Stimulated activated CD8-positive, alpha-beta memory T cell treated with anti-CD3 and anti-CD28 coated beads, Interleukin-4, amount 100 ng/mL, for 4 hours (primary cell): ENCODE data around the gene GLMP.
A peak's percentile ranks its signal among the peaks of the same experiment; 100 is the strongest.

Experiments used
- DNase-seq, 2 donors: peaks; one replicate each; pipeline ENCODE4 v3.0.0-alpha.2; 2020; ENCODE audit warnings: low read depth in 2 of 2, low spot score in 1 of 2

The GLMP gene

GRCh38 chr1:156289857-156290256, 5.6 kb downstream of the GLMP start:
- no peak for DNase-seq

DNA sequence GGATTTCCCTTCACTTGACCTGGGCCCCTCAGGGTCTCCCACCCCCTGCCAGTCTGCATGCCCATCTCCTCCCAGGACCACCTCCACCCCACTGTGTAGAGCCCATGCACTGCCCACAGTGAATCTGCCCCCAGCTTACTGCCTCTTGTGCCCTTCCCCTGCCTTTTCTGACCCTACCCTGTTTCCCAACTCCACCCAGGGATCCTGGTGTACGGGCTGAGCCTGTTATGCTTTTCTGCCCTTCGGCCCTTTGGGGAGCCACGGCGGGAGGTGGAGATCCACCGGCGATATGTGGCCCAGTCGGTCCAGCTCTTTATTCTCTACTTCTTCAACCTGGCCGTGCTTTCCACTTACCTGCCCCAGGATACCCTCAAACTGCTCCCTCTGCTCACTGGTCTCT, 9.4 kb downstream of the GLMP start:
- no peak for DNase-seq

- no peak for DNase-seq
These were observed 10.0 kb downstream of the GLMP start for GRCh38 chr1:156285437-156285836.

- no peak for DNase-seq
These were observed 10.7 kb downstream of the GLMP start for GRCh38 chr1:156284757-156285156.

DNA sequence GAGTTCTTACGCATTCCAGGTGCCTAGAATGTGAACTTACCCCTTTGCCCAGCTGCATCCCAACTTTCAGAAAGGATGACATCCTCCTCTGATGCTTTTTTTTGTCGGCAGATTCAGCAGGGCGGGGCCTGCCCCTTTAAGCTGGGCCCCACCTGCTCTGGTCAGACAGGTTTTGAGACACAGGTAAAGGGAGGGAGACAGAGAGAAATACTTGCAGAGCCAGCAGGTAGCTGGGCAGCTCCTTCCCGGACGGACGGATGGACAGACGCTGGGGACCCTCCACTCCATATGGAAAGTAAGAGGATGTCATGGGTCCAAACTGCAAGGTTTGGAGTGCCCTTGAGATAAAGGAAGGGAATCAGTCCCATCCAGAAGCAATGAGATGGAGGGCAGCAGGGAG, 11.4 kb downstream of the GLMP start, which contains the start of gene TMEM79:
TSS of gene TMEM79 (plus strand) at position 214 of the 400 bp plus-strand sequence. CDS start 902 bp downstream, outside the sequence.
- DNase-seq: no peak

DNA sequence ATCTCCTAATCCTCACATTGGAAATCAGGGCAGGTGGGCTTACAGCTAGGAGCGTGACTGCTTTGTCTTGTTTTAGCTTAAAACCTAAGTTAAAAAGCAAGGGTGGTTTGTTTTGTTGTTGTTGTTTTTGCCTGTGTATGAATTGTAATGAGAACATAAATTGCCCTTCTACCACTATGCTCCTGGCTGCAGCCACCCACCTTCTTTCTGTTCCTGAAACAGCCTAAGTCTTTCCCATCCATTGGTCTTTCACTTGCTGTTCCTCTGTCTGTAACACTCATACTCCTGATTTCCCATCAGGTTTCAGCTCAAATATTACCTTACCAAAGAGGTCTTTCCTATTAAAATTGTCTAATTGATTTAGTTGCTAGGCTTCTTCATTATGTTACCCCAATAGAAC, 12.0 kb downstream of the GLMP start:
- no peak for DNase-seq

DNA sequence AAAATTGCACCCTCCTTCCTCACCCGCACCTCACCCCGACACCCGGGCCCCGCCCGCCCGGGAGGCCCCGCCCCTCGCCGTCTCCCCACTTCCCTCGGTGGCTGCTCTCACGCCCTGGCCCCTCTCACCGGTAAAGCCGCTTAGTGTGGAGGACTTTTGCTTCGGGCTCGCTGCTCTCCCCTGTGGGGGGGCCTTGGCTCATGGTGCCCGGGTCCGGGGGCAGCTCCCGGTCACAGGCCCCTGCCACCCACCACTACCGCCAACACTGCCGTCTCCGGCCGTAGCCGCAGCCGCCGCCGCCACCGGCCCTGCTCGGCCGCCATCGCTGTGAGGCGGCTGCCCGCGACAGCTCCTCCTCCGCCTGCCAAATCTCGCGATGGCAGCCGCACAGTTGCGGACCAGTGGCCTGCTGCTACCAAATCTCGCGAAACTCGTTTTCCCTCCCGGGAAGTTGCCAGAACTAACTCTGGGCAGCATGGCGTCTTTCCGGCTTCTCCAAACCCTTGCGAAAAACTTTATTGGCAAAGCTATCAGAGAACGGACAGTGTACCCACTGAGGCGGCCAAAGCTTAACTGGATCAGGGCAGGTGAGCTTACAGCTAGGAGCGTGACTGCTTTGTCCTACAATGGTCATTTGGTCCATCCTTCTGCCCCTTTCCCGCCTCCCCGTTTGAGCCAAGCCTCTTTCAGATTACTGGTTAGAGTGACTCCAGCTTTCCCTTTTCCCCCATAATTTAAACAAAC, 12.8 kb downstream of the GLMP start, which contains the start of gene SMG5:
TSS of gene SMG5 (minus strand) at position 347 of the 744 bp plus-strand sequence. CDS start at position 202, 145 bp downstream.
- peak; percentile 81 to 88 for DNase-seq

DNA sequence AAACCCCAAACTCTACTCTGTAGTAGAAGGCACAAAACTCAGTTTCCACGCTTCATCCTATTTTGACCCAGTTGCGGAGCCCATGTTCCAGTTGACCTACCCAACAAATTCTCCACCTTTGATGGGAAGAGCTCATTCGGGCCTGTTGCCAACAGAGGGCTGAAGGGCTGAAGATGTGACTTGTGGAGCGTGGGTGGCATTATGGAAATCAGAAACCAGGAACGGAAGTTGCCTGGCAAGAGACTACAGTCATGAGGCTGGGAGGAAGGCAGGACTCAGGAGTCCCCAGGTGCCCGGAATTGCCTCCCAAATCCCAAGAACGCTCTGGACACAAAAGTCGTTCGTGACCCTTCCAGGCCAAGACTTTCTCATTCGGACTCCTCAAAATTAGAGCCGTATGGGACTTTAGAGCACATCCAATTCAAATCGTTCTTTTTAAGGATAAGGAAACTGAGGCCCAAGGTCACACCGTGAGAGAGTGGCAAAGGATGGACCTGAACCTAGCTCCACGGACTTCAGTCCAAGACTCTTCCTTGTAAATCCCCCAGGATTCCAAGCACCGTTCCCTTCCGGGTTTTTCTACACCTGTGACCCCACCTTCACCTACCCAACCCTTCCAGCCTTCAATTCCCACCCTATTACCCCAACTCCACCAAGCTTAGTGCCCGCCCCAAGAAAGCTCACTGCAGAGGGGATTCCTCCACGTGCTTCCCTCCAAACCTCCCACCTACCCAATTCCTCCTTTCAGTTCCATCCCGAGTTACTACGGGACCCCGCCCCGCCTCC, 13.6 kb downstream of the GLMP start:
- DNase-seq: peak in 1 of 2 donors; percentile 4

- DNase-seq: peak in 1 of 2 donors; percentile 24
These were observed 14.2 kb downstream of the GLMP start for GRCh38 chr1:156281281-156281680.

GRCh38 chr1:156279837-156280236, 15.6 kb downstream of the GLMP start:
- DNase-seq: no peak

- DNase-seq: no peak
These were observed 18.5 kb downstream of the GLMP start for GRCh38 chr1:156276966-156277381.

- DNase-seq: no peak
These were observed 18.9 kb downstream of the GLMP start for GRCh38 chr1:156276532-156276931.

- DNase-seq: no peak
These were observed 25.2 kb downstream of the GLMP start for GRCh38 chr1:156270314-156270713.

DNA sequence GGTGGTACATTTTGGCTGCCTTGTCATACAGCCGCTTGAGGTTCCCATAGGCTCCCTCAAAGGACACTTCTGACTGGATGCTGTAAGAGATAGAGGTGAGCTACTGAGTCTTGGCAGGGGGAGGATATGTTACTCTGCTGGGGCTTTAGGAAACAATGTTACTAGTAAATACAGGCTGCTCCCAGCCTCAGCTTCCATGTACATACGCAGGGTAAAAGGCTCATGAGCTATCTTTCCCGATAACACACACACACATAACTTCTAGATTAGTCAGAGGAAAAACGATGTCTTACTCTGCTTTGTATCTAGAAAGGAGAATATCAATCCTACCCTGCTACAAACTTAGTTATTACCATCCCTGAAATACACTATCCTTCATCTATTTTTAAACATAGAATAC, 27.1 kb downstream of the GLMP start:
- no peak for DNase-seq

GRCh38 chr1:156266051-156266450, 29.4 kb downstream of the GLMP start:
- no peak for DNase-seq

GRCh38 chr1:156263288-156263655, 32.2 kb downstream of the GLMP start:
- DNase-seq: no peak

DNA sequence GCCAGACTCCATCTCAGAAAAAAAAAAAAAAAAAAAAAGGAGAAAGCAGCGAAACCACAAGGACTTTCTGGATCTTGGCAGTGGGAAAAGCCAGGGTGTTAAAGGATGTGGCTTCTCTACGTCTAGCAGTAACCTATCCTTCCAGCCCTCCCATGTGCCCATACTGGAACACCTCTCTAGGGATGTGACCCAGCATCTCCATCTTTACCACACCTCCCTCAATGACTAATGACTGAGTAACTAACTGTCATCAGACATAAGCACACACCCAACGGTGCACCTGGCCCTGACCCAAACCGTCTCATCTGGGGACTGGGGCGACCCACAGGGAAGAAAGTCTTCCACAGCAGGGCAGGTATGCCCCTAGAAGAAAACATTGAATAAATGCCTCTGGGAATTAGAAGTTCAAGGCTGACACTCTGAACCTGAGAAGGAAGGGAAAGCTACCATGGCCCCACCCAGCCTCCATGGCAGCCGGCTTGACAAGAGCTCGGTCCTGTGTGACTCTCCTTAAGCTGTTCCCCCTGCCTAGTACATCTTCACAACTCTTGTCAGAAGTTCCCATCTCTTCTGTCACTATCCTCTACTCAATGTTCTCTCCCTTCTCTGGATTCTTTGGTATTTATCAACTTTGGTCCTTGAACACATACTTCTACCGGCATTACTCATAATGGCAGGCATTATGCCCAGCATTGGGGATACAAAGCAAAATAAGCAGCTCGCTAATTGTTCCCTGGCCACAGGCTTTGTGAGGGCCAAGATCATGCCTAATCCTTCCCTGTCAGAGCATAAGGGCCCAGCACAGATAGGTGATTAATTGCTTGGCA, 32.8 kb downstream of the GLMP start:
- no peak for DNase-seq

DNA sequence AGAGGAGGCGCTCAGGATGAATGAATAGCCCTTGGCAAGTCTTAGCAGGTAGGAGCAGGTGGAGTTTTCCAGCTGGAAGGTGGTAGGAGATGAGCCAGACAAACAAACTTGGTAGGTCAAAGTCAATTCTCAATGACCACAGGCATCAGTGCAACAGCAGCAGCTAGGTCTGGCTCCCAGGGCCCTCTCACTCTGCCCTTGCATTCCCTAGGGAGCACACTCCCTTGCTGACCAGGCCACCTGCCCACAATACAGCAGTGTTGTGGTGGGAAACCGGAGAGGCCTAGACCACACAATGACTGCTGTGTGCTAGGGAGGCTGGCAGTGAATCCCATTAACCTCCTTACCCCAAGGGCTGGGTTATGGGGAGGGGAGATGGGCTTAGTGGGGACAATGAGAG, 34.6 kb downstream of the GLMP start:
- DNase-seq: no peak

DNA sequence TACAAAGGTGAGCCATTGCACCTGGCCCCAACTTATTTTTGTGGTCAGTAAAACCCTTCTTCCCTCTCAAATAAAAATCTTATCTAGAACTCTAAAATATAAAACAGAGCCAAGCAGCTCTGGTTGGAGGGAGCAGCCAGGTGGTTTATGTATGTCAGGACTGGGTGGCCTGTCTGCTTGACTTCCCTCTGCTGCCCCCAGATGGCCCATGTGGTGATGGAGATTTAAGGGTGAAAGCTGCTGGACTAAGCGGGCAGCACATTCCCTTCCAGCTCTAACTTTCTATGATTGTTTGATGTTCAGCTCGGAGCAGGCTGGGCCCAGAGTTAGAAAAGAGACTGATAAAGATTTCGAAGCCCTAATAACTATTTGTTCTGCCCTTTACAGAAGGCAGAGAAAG, 35.7 kb downstream of the GLMP start:
- DNase-seq: no peak

- no peak for DNase-seq
These were observed 36.6 kb downstream of the GLMP start for GRCh38 chr1:156258859-156259258.

- DNase-seq: no peak
These were observed 37.8 kb downstream of the GLMP start for GRCh38 chr1:156257711-156258110.
